ENCODE data around the gene TENM3. TPM values are rescaled to one million over a fixed set of nuclear protein-coding genes. Genes with fewer than 3 reads are reported as not detected.

The TENM3 gene
- total RNA-seq, 1 donor, result 24.2 TPM

DNA sequence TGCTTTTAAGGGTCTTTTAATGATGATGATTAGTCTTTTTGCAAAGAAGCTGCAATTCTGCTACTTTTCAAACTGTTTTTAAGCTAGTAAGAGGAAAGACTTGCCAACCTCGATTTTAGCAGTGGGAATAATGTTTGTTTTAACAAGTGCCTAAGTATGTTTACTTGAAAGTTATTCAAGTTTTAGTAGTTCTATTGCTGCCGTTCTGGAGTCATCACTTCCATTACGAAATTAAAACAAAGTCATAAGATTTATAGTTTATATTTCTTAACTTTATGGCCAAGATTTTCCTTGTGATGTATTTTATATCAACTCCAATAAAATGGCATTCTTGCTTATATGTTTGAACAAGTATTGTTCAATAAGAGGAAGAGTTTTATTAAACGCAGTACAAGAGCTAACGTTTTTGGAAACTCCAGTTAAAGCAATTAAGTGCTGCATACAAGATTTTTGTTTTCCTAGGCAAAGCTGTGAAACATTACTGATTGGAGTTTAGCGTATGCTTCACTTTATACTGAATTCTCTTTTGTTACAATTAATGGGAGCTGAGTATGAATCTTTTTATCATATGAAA, 211.3 kb downstream of the TENM3 start:
- TF ChIP-seq CTCF (IDR thresholded peaks at IDR 0.05; ENCODE audit: insufficient read depth, low read depth, low read length), result no peak
- peak; percentile 56 for DNase-seq (ENCODE audit: low read depth)
- H3K4me3 ChIP-seq (ENCODE audit: low read depth, low read length), result no peak overlapping the region

DNA sequence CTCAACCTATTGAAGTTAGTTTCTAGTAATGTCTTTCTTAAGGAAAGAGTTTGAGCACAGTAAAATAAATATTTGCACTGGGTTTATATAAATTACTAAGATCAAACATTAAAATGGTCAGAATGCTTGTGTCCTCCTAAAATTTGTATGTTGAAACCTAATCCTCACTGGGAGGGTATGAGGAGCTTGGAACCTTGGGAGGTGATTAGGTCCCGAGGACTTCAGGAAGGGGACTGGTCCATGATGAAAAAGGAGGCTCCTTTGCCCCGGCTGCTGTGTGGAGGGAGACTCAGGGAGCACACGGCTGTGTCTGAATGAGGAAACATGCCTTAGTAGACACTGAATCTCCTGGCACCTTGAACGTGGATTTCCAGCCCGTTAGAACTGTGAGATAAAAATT, 221.9 kb downstream of the TENM3 start:
- no peak for TF ChIP-seq CTCF (IDR thresholded peaks at IDR 0.05; ENCODE audit: insufficient read depth, low read depth, low read length)
- no peak overlapping the region for H3K4me3 ChIP-seq (ENCODE audit: low read depth, low read length)
- DNase-seq (ENCODE audit: low read depth), result no peak

DNA sequence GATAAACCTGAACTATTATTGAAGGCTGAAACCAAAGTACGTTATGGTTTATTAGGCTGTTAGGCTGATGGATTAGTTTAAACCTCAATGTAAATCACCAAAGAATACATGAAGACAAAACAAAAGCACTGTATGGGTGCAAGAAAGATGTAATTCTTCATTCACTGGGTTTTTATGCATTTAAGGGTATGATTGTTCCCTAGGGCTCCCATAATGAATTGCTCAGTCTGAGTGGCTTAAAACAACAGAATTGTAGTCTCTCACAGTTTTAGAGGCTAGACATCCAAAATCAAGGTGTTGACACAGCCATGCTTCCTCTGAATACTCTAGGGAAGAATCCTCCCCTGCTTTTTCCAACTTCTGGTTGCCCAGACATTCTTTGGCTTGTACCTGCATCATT, 222.8 kb downstream of the TENM3 start:
- DNase-seq (ENCODE audit: low read depth), result no peak
- no peak overlapping the region for H3K4me3 ChIP-seq (ENCODE audit: low read depth, low read length)
- TF ChIP-seq CTCF (IDR thresholded peaks at IDR 0.05; ENCODE audit: insufficient read depth, low read depth, low read length), result no peak

DNA sequence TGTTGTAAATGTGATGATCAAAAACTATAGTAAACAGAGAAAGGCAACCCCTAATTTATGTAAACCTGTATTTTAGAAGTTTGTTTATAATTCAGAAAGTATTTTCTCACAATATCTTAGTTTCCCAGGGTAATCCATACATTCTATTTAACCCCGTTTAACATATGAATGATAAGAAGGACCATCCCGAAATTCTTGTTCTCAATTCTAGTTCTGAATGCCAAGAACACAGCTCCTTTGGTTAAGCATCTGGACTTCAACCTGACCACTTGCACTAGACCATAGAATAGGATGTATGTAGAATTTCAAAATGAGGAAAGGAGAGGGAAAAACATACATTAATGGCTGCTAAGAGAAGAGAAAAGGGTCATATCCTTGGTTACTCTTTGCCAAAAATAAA, 227.0 kb downstream of the TENM3 start:
- DNase-seq (ENCODE audit: low read depth), result no peak
- H3K4me3 ChIP-seq (ENCODE audit: low read depth, low read length), result no peak overlapping the region
- no peak for TF ChIP-seq CTCF (IDR thresholded peaks at IDR 0.05; ENCODE audit: insufficient read depth, low read depth, low read length)

GRCh38 chr4:182475539-182475938, 232.3 kb downstream of the TENM3 start:
- DNase-seq (ENCODE audit: low read depth), result no peak
- no peak overlapping the region for H3K4me3 ChIP-seq (ENCODE audit: low read depth, low read length)
- TF ChIP-seq CTCF (IDR thresholded peaks at IDR 0.05; ENCODE audit: insufficient read depth, low read depth, low read length), result no peak

- peak; percentile 48 for DNase-seq (ENCODE audit: low read depth)
- H3K4me3 ChIP-seq (ENCODE audit: low read depth, low read length), result no peak overlapping the region
- TF ChIP-seq CTCF (IDR thresholded peaks at IDR 0.05; ENCODE audit: insufficient read depth, low read depth, low read length), result peak; percentile 69
Measured at GRCh38 chr4:182478475-182478874, 235.3 kb downstream of the TENM3 start.

DNA sequence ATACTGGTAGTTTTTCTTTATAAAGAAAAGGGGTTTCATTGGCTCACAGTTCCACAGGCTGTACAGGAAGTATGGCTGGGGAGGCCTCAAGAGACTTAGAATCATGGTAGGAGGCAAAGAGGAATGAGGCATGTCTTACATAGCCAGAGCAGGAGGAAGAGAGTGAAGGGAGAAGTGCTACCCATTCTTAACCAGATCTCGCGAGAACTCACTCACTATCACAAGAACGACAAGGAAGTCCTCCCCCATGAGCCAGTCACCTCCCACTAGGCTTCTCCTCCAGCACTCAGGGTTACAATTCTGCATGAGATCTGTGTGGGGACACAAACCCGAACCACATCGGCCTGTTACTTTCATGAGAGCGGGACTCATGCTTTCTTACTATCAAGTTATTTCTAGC, 240.5 kb downstream of the TENM3 start:
- no peak overlapping the region for H3K4me3 ChIP-seq (ENCODE audit: low read depth, low read length)
- TF ChIP-seq CTCF (IDR thresholded peaks at IDR 0.05; ENCODE audit: insufficient read depth, low read depth, low read length), result no peak
- DNase-seq (ENCODE audit: low read depth), result no peak
